HG02642 (cell line): ENCODE data around the gene OFD1.

Experiments used
- ATAC-seq: cut with Tn5 transposase; IDR thresholded peaks from one replicate; pipeline ENCODE4 v1.9.1; 2021; ENCODE audit warnings: mild to moderate bottlenecking; ENCODE audit not compliant: unreplicated experiment, poor library complexity

OFD1 gene

DNA sequence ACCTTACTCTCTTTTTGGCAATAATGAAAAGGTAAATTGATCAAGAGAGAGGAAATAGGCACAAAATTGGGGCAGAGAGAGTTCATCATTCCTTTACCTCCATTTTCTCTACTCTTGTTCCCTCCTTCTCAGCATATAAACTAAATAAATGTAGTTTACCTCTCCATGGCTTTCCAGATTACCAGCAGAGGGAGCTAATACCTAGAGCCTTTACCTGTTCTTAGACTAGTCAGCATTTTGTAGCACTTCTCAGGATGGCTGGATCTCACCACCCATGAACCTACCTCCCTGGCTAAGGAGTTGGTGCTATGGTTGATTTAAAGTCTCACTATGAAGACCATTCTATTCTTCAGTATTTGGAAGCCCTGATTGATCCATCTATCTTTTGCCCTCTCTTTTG lies 15.7 kb downstream of the OFD1 start:
- ATAC-seq, result no peak

DNA sequence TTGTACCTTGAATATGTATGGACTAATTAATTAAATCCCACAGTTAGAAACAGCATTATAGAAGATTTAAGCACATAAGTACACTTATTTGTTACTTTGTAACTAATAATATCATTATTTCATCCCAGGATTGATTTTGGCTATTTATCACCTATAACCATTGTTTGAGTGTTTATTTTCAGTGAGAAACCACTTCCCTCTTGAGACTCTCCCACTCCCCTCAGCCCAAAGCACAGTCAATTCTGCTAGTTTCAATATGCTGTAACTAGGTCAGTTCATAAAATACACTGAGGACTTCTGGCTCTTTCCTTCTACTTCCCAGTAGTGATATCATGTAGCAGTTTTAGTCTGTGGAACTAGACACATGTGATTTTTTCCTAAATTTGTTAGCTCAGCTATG lies 16.3 kb downstream of the OFD1 start:
- no peak for ATAC-seq

DNA sequence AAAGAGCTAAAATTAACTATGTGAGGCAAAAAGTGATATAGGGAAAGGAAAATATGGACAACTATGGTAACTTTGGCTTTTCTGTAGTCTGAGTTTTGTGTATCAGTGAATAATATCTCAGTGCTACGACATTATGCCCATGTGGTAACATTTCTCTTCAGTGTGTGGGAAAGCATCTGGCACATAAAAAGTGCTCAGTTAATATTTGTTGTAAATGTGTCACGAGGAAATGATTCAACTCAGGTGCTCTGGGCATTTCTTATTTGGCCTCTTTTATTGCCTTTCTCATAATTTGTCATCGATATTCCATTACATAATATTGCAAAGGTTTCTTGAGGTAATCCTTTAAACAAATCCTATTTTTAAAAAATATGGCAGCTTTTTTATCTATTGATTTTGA lies 17.6 kb downstream of the OFD1 start:
- ATAC-seq, result no peak

DNA sequence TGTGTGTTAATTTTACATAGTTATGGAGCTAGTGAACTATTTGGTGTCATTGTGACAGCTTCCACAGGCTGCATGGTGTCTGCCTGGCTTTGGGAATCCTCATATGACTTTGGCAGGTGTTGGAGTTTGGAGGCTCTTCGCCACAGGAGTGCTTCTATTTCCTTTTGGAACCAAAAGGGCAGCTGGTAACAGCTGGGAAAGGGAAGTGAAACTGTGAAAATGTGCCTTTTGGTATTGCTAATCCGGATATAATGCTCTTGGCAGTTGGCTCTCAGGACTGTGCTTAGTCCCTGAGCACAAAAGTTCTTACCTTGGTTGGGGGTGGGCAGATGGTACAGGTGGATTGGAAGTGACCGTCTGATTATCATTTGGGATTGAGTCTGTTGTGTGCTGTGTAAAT lies 18.1 kb downstream of the OFD1 start:
- ATAC-seq, result peak; percentile 54

DNA sequence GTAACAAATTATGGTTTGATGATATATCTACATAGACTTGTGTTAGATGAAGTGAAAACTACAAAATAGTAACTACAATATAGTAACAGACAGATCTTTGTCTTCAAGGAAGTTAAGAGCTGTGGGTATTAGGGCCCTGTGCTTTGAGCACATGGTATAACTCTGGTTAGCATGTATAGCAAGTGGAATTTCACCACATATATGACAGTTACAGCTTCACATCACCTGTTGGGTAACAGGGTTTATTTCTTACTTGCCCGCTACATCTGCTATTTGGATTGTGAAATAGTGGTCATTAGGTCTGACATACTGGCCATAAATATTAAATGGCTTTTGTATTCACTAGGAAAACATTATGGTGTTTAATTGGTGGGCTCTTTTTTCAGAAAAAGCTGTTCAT lies 20.2 kb downstream of the OFD1 start:
- ATAC-seq, result no peak

DNA sequence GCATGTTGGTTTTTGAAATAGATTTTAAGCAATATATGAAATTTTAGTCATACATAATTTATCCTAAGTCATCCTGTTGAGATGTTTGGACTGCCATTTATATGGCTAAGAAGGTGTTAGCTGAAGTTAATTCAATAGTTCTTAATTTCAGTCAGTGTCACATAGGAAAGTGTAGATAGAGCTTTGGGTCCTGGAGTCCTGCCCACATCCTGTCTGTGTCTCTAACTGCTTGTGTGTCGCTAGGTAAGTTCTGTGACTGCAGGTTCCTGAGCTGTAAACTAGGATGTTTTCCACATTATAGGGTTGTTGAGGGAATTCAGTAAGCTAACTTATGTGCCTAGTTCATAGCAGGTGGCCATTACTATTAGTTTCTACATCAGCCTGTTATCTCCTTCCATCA lies 20.7 kb downstream of the OFD1 start:
- no peak for ATAC-seq

DNA sequence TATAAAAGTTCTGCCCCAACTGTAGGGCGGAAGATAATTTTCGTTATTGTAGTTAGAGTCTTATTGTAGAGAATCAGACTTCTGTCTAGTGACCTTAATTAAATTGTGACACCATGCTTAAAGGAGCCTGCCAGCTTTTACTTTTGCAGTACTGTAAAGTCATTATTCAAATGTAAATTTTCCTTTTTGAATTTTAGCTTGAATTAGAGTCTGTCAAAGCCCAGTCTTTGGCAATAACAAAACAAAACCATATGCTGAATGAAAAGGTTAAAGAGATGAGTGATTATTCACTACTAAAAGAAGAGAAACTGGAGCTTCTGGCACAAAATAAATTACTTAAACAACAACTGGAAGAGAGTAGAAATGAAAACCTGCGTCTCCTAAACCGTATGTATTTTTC lies 21.8 kb downstream of the OFD1 start:
- ATAC-seq, result no peak

DNA sequence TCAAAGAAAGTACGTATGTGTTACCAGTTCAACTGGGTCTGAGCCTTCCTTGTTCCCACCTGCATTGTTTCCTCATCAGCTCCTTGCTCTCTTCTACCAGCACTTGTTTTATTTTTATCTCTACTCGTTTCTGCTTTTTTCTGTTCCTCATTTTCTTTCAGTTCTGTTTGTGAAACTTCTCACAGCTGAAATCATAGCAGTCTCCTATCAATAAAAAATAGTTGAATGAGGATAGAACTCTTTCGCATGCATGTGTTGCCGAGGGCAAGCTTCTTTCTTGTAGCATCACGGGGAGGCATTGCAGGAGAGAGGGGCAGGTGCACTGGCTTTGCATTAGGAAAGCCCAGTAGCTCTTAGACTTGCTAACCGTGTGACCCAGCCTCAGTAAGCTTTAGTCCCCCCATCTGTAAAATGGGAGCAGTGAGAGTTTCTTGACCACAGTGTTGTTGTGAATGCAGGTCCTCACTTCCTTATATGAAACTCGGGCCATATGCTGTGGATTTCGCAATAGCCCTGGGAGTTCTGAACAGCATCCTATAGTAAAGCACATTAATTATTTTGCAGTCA lies 24.7 kb downstream of the OFD1 start:
- peak; percentile 64 for ATAC-seq

DNA sequence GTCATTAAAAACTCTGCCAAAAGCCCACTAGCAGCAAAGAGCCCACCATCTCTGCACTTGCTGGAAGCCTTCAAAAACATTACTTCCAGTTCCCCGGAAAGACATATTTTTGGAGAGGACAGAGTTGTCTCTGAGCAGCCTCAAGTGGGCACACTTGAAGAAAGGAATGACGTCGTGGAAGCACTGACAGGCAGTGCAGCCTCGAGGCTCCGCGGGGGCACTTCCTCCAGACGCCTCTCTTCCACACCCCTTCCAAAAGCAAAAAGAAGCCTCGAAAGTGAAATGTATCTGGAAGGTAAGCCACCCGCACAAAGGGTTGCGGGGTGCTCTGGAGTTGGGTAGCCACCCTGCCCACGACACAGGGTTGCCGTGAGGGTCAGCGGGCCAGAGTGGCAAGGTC lies 25.9 kb downstream of the OFD1 start:
- no peak for ATAC-seq

DNA sequence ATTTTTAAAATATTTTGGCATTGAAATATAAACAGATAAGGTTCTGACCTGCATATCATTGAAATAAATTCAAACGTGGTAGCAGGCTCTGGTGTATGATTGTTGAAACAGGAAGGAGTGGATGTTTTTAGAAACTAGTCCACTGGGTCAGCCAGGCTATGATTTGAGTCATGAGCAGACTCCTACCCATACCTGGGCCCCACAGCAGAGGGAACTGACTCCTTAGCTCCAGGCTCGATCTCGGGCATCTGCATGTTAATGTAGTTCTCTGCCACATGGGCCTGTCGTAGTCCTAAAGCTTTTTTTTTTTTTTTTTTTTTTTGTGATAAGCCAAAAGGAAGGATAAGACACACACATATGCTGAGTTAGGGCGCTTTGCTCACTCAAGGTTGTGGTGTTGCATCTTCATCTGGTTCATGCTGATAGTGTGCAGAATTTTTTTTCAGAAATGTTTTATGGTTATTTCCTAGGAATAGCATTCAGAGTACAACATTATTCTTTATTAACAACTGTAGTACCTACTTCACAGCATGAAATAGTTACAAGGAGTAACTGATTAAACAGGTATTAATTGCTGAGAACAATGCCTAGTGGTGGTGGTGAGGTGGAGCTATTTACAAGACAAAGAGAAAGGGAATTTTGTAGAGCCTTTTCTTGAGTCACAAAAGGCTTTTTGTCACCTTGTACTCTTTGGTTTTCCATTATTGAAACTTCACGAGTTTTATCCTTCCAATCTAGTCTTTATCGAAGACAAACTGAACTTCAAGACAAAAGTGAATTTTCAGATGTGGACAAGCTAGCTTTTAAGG lies 27.3 kb downstream of the OFD1 start:
- ATAC-seq, result no peak

DNA sequence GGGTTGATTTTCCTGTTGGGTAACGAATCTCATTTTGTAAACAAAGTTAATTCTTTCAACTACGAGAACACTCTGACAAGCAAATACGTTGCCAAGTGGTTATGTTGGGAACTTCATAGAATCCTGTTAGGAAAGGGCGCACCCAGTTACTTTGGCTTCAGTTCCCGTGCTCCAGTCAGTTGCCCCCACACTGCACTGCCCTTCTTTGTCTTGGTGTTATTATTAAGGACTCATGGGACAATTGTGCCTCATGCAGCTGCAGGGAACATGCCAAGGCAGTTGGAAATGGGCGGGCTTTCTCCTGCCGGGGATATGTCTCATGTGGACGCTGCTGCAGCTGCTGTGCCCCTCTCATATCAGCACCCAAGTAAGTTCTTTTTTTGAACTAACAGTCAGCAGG lies 28.9 kb downstream of the OFD1 start:
- no peak for ATAC-seq

DNA sequence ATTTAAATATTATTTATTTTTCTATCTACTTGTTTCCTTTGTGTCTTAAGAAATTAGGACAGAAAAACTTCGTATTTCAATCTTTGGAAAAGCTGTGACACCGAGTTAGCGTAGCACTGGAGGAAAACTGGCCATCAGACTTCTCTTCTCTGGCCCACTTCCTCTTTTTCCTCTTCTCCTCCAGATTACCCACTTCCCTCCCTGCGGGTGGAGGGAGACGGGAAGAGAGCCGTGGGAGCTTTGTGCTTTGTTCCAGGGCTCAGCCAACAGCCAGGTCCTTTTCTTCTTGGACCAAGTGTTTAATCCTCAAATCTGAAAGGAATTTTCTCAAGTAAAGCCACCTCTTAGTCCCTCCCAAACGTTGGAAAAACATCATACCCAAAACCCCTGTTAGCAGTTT lies 29.7 kb downstream of the OFD1 start:
- no peak for ATAC-seq

DNA sequence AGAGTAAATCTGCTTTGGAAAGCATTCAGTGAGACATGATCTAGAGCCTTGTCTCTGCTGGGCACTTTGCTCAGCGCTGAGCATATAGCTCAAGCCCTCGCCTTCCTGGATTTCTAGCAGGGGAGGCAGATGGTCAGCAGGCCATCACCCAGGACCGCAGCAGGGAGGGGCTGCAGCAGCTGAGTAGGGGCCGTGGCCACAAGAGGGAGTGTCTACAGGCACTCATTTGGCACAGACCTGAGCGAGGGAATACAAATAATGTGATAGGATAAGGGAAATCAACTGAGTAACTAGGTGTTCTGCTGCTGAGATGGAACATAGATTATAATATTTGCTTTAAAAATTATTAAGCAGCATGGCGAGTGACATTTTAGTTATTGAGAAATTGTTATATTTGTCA lies 30.2 kb downstream of the OFD1 start:
- ATAC-seq, result no peak

DNA sequence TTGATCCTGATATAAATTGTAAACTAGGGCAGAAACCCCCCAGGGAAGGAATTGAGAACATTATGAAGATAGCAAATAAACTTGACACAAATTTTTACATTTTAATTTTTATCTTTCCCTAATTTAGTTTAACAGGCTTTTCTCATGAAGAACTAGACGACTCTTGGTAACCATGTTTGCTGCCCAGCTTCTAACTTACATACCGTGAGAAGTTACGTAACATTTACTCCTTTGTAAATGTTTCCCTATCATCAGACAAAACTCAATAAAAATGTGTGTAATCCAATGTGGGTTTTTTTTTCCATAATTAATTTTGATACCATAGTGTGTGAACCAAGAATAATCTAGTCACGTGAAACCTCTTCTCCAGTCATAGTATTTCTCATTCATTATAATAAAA lies 34.4 kb downstream of the OFD1 start:
- no peak for ATAC-seq

DNA sequence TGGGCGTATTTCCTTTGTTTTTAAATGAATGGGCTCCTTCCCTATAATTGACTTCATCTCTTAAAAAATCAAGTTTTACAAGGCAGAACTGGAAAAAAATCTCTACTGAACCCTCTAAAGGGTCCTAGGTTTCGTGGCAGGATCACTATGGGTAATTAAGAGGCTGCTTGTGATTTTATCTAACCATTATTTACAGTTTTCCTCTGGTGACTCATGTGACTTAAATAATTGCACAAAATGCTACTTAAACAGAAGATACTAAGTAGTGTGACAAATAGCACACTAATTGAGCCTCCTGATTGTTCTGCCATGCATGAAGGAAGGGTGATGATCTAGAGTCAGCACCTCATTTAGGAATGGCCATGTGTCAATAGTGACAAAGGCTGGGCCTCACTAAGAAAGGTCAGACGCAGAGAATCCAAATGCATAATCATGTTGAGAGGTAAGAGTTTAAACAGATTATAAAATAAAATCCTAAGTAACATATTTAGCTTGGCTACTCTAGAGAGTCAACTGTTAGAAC lies 35.5 kb downstream of the OFD1 start:
- no peak for ATAC-seq

DNA sequence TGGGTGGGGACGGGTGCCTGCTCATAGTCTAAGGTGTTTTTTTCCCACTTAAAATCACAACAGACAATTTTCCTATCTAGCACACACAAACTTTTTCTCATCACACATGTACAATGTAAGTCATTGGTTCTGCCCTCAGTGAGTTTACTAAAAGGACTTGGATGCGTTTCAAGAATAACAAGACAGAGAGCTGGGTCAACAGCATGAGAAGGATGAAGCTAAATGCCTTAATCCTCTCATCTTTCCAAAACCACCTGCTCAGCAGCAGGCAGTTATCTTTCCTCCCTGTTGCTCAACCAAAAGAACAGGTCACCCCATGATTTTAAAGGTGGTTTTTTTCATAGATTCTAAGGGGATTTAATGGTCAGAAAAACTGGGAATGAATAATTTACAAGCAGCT lies 40.1 kb downstream of the OFD1 start:
- ATAC-seq, result no peak

DNA sequence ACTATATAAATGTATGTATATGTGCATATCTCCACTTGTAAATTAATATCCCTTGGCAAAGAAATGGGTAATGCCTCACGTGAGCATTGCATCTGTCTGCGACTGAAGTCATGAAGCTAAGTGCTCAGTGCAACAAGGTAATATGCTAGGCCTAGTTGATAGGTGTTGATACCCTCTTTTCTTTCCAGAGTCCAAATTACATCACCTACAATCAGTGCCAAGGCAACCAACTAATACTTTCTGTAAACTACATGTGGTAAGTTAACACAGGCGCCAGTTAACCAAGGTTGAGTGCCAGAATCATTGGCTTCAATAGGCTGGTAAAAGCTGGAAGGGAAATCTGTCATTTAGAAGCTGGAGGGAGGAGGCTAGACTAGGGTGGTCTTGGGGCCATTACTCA lies 41.3 kb downstream of the OFD1 start:
- no peak for ATAC-seq

DNA sequence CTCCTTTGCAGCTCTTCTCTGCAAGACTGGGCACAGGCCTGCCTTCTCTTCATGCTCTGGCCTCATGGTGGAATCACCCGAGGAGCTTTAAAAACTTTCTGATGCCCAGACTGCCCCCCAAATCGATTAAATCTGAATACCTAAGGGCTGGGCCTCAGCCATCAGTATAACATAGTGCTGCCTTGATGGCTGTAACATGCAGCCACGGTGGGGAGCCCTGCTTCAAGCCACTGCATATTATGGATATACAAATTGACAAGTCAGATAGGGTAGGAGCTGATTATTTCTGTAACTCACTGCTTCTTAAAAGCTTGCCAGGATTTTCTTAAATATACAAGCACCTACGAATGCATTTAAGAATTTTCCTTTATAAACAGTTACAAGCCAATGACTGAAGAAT lies 41.8 kb downstream of the OFD1 start:
- no peak for ATAC-seq

DNA sequence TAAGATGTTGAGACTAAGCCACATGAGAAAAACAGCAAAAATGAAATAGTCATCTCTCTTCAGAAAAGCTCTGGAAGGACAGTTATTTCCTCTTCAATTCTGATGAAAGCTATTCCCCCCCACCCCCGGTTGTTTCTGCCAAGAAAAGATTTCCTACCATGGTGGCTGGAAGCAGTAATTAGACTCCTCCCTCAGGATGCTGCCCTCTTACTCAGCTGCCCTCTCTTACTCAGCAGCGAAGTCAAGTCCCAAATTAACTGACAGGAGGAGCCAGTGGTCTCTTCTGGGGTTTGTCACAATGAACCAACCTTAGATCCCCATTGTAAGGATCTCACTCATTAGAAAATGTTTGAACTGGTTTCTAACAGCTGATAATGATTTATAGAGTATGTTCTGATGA lies 44.4 kb downstream of the OFD1 start:
- no peak for ATAC-seq

DNA sequence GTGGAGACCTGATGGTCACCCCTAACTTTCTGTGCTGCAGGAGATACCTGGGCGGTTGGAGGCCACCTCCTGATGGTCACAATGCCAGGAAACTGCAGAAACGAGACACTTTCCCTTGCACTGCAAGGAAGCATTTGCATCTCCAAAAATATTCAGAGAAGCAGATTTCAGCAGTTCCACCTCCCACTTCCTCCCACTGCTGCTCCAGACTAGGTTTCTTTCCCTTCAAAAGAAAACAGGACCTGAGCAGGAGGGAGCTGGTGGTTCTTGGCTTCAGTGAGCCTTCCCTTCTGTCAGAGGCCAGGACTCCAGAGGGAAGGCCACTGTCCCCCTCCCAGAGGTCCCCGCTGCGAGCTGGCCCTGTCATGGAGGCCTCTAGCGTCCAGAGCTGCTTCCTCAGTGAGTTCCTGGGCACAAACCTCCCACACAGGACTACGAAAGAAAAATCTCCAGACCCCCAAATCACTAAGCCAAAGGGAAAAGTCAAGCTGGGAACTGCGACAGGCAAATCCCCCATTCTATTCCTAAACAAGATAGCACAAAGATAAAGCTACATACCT lies 46.4 kb downstream of the OFD1 start:
- ATAC-seq, result no peak

DNA sequence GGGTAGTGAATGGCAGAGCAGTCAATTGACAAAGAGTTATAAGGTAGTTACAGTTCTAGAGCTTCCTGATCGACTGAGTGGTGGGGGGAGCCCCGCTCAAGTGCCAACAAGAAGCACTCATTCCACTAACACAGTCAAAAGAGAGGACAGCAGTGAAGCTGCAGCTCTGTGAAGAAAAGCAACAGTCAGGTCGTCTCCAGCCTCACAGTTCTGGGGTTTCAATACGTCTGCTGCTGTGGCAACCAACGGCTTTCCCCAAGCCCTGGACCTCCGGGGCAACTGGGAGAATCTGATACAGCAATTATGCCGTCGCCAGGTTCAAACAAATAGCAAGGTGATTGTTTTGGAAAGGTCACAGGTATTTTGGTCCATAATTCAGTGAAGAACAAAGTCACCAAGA lies 51.5 kb downstream of the OFD1 start:
- no peak for ATAC-seq
